ENCODE measurements around the gene U2AF2.

The U2AF2 gene

GRCh38 chr19:55658846-55659459, 4.1 kb downstream of the U2AF2 start:
- no peak for DNase-seq (ENCODE audit: low read depth)
- H3K4me3 ChIP-seq (ENCODE audit: low read depth, low read length) = no peak overlapping the region
- TF ChIP-seq CTCF (IDR thresholded peaks at IDR 0.05; ENCODE audit: insufficient read depth, low read depth, low read length, missing control alignments) = no peak

GRCh38 chr19:55659822-55660221, 5.0 kb downstream of the U2AF2 start:
- no peak for DNase-seq (ENCODE audit: low read depth)
- TF ChIP-seq CTCF (IDR thresholded peaks at IDR 0.05; ENCODE audit: insufficient read depth, low read depth, low read length, missing control alignments) = no peak
- H3K4me3 ChIP-seq (ENCODE audit: low read depth, low read length) = no peak overlapping the region

GRCh38 chr19:55660404-55660803, 5.6 kb downstream of the U2AF2 start:
- H3K4me3 ChIP-seq (ENCODE audit: low read depth, low read length) = no peak overlapping the region
- TF ChIP-seq CTCF (IDR thresholded peaks at IDR 0.05; ENCODE audit: insufficient read depth, low read depth, low read length, missing control alignments) = no peak
- no peak for DNase-seq (ENCODE audit: low read depth)

GRCh38 chr19:55660991-55661390, 6.2 kb downstream of the U2AF2 start:
- no peak for DNase-seq (ENCODE audit: low read depth)
- no peak overlapping the region for H3K4me3 ChIP-seq (ENCODE audit: low read depth, low read length)
- no peak for TF ChIP-seq CTCF (IDR thresholded peaks at IDR 0.05; ENCODE audit: insufficient read depth, low read depth, low read length, missing control alignments)

- no peak for DNase-seq (ENCODE audit: low read depth)
- no peak overlapping the region for H3K4me3 ChIP-seq (ENCODE audit: low read depth, low read length)
- no peak for TF ChIP-seq CTCF (IDR thresholded peaks at IDR 0.05; ENCODE audit: insufficient read depth, low read depth, low read length, missing control alignments)
Observed at GRCh38 chr19:55661826-55662225, 7.0 kb downstream of the U2AF2 start.

GRCh38 chr19:55663846-55664536, 9.2 kb downstream of the U2AF2 start:
- H3K4me3 ChIP-seq (ENCODE audit: low read depth, low read length) = no peak overlapping the region
- DNase-seq (ENCODE audit: low read depth) = no peak
- TF ChIP-seq CTCF (IDR thresholded peaks at IDR 0.05; ENCODE audit: insufficient read depth, low read depth, low read length, missing control alignments) = no peak
